ENCODE results near the gene SLC15A3.

DNA sequence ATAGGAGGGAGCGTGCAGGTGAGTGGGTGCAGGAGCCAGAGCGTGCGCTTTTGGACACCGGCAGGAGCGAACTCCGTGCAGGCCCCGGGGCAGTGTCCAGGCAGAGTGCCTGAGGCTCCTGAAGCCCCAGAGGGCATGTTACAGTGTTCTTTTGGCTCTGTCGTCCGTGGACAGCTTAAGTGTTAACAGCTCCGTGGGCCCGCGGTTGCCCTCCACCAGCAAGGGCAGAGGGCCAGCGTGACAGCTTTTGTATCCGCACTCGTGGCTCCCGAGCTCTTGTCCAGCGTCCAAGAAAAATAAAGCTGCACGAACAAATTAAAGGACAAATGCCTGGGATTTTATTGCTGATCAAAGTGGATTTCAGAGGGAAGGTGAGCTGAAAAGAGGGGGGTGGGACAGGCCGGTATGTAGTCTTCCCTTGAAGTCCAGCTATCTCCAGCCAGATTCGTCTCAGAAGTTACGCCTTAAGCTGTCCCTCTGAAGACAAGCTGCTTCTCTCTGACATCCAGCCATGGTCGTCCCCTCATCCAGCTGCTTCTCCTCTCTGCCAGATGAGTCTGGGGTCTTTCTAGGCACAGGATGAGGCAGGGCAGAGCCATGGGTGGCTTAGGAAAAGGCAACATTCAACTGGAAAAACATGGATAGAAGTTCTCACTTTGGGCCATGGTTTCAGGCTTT, 39.0 kb downstream of the SLC15A3 start:
- TF ChIP-seq, protein P1, sequence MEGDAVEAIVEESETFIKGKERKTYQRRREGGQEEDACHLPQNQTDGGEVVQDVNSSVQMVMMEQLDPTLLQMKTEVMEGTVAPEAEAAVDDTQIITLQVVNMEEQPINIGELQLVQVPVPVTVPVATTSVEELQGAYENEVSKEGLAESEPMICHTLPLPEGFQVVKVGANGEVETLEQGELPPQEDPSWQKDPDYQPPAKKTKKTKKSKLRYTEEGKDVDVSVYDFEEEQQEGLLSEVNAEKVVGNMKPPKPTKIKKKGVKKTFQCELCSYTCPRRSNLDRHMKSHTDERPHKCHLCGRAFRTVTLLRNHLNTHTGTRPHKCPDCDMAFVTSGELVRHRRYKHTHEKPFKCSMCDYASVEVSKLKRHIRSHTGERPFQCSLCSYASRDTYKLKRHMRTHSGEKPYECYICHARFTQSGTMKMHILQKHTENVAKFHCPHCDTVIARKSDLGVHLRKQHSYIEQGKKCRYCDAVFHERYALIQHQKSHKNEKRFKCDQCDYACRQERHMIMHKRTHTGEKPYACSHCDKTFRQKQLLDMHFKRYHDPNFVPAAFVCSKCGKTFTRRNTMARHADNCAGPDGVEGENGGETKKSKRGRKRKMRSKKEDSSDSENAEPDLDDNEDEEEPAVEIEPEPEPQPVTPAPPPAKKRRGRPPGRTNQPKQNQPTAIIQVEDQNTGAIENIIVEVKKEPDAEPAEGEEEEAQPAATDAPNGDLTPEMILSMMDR (conservative IDR thresholded peaks at IDR 0.05), result no peak
- TF ChIP-seq EZH2 (IDR thresholded peaks at IDR 0.05; ENCODE audit: low read depth), result no peak

Measured in PC-9 (cell line).